Gastrocnemius medialis (tissue), 4 donors: ENCODE results near the gene CD48. TPM values are rescaled to one million over a fixed set of nuclear protein-coding genes. Genes with fewer than 3 reads are reported as not detected.

Source experiments
- ATAC-seq, 2 donors: fragments of 150-250 bp; one replicate each; pipeline ENCODE4 v1.9.1; 2016
- DNase-seq, 2 donors: peaks; one replicate each; pipeline ENCODE4 v3.0.0-alpha.2; 2019
- H3K27ac ChIP-seq, 4 donors: fragments of 200-600 bp; sonication (generic); 1 replicate in 1 of 4; 2 replicates in 3 of 4; pipeline ENCODE4 v1.5.1; 2016 to 2018; ENCODE audit warnings: mild to moderate bottlenecking in 2 of 4, moderate library complexity in 1 of 4
- H3K27me3 ChIP-seq, 3 donors: fragments of 200-600 bp; sonication (generic) in 2 of 3; 1 replicate in 1 of 3; 2 replicates in 2 of 3; pipeline versions ENCODE4 v1.5.1 to v1.6.0; 2016 to 2019; ENCODE audit warnings: mild to moderate bottlenecking in 1 of 3, moderate library complexity in 1 of 3
- H3K36me3 ChIP-seq, 2 donors: fragments of 200-600 bp; sonication (generic) in 1 of 2; one replicate each; pipeline ENCODE4 v1.5.1; 2017 to 2018
- H3K4me1 ChIP-seq, 2 donors: fragments of 200-600 bp; sonication (generic) in 1 of 2; one replicate each; pipeline ENCODE4 v1.5.1; 2016 to 2017; ENCODE audit warnings: mild to moderate bottlenecking in 2 of 2
- H3K4me3 ChIP-seq, 4 donors: fragments of 200-600 bp; sonication (generic) in 3 of 4; 1 replicate in 1 of 4; 2 replicates in 3 of 4; pipeline ENCODE4 v1.5.1; 2016 to 2019; ENCODE audit warnings: mild to moderate bottlenecking in 2 of 4
- H3K9me3 ChIP-seq, 3 donors: fragments of 200-600 bp; sonication (generic) in 2 of 3; 1 replicate in 1 of 3; 2 replicates in 2 of 3; pipeline ENCODE4 v1.5.1; 2016 to 2019
- CTCF ChIP-seq, 5 experiments: fragments of 450-650 bp in 3 of 5; fragments of 200-600 bp in 2 of 5; sonication (generic) in 2 of 5; IDR thresholded peaks in 4 of 5; conservative IDR thresholded peaks in 1 of 5; 1 replicate in 4 of 5; 2 replicates in 1 of 5; pipeline ENCODE4 v1.5.1; 2016 to 2019; ENCODE audit warnings: antibody characterized with exemption in 5 of 5, mild to moderate bottlenecking in 3 of 5, moderate library complexity in 3 of 5
- POLR2A ChIP-seq, 2 donors: fragments of 450-650 bp; IDR thresholded peaks; one replicate each; pipeline ENCODE4 v1.6.1; 2017; ENCODE audit warnings: antibody characterized with exemption in 2 of 2, mild to moderate bottlenecking in 2 of 2, moderate library complexity in 2 of 2
- in situ Hi-C, 4 donors: fragments of 200-750 bp; cut with MboI; loops; one replicate each; pipeline versions ENCODE4 v1.15.0 to v1.8.0; 2017; ENCODE audit warnings: low sequenced_read_pairs in 4 of 4
- intact Hi-C: fragments of 100-400 bp; cut with DNase I; formaldehyde crosslinking; loops from one replicate; pipeline ENCODE4 v1.15.1; 2023; ENCODE audit warnings: low total_unique reads
- total RNA-seq, 4 donors: library from RNA; depleted of rRNA; stranded (reverse); fragments of >200 nt; gene quantifications; one replicate each; pipeline versions ENCODE4 v1.1.0 to v1.2.3, GENCODE V29; 2016

Gene CD48
- total RNA-seq, 4 donors from 2014 or later = 0.62 to 1.3 TPM; not detected in 2

DNA sequence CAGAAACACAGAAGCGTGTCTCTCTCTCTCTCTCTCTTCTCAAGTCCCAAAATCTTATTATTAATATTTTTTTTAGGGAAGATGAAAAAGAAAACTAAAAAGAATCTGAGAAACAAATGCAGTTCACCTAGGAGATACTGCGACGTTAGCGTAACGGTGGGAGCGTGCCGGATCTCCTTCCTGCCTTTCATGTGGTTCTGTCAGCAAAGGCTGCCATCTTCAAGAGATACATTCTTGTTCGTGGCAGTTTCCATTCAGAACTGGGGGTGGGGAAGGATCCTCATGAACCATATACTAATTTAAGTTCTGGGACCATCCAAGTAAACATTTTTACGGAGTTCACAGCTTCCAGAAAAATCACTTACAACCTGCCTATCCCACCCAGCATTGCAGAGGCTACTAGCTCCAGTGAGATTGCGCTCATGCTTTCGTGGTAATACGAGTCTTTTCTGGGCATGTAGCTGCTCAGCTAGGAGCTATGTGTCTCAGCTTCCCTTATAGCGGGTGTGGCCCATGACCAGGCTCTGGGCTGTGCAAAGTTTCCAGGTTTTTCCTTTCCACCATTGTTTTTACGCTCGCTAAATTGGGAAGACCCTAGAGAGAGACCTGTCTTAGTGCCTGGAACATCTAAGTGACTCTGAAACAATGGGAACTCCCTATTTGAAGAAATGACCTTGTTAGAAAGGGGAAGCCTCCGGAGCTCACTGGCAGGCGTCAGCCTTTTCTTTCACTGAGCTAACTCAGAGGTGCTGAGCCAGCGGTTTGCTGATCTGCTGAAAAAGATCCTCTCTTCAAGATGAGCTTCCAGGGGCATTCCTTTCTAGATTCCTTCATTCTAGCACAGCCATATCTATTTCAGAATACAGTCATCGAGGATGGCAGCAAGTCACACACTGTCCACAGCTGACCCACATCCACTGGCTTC lies 82.1 kb downstream of the CD48 start:
- ATAC-seq (no peak), DNase-seq (peak; percentile 11 to 34)
- in situ Hi-C loops (no loop called here), intact Hi-C loops (no loop called here)
- TF ChIP-seq POLR2A (IDR thresholded peaks at IDR 0.05) (no peak), CTCF (IDR thresholded peaks at IDR 0.05 in 4 of 5, conservative IDR thresholded peaks at IDR 0.05 in 1 of 5) (no peak)
- Histone ChIP-seq H3K9me3 (no peaks in the 10 kb centered on the region), H3K4me3 (no peak overlapping the region), H3K27me3 (no peaks in the 10 kb centered on the region), H3K27ac (no peak overlapping the region), H3K4me1 (no peaks in the 10 kb centered on the region), H3K36me3 (no peaks in the 10 kb centered on the region)

- no peaks in the 10 kb centered on the region for H3K4me1 ChIP-seq
- H3K27me3 ChIP-seq = no peaks in the 10 kb centered on the region
- ATAC-seq (no peak), DNase-seq (no peak)
- in situ Hi-C loops (no loop called here), intact Hi-C loops (no loop called here)
- TF ChIP-seq POLR2A (IDR thresholded peaks at IDR 0.05) (no peak), CTCF (IDR thresholded peaks at IDR 0.05 in 4 of 5, conservative IDR thresholded peaks at IDR 0.05 in 1 of 5) (no peak)
- no peaks in the 10 kb centered on the region for H3K9me3 ChIP-seq
- H3K4me3 ChIP-seq = no peak overlapping the region
- H3K27ac ChIP-seq = no peak overlapping the region
- H3K36me3 ChIP-seq = no peaks in the 10 kb centered on the region
Measured at GRCh38 chr1:160628799-160629263, 82.8 kb downstream of the CD48 start.

Other genes starting within 250 kb of the CD48 start
- gene SLAMF6, start 188.6 kb downstream of the CD48 start, total RNA-seq = 1 to 10 TPM in 1 of 4 donors, under 1 TPM in 1, not detected in 2; 0.19 to 2.3 TPM
- gene CD84, start 132.3 kb downstream of the CD48 start, total RNA-seq = 1 to 10 TPM in 2 of 4 donors, under 1 TPM in 2; 0.10 to 1.1 (median 0.87) TPM
- gene SLAMF1, start 64.8 kb downstream of the CD48 start, total RNA-seq = not detected
- gene SLAMF7, start 27.4 kb upstream of the CD48 start, total RNA-seq = under 1 TPM in 1 of 4 donors, not detected in 3; 0.81 TPM
- gene LY9, start 84.4 kb upstream of the CD48 start, total RNA-seq = not detected
- not detected for gene CD244, start 151.1 kb upstream of the CD48 start, total RNA-seq
- under 1 TPM in 1 of 4 donors, not detected in 3; 0.61 TPM for gene ITLN1, start 173.4 kb upstream of the CD48 start, total RNA-seq
- gene ITLN2, start 243.0 kb upstream of the CD48 start, total RNA-seq = not detected